GM18499 (cell line): ENCODE measurements around the gene ZNF385A.

ENCODE experiments used
- ATAC-seq: cut with Tn5 transposase; IDR thresholded peaks from one replicate; pipeline ENCODE4 v1.9.1; 2021; ENCODE audit warnings: moderate number of reproducible peaks; ENCODE audit not compliant: insufficient read depth, unreplicated experiment

The ZNF385A gene

GRCh38 chr12:54384591-54385041 lies at the start of gene ZNF385A:
TSS of gene ZNF385A (minus strand) at chr12:54384733. CDS start at chr12:54384514, 219 bp downstream.
- ATAC-seq, result no peak

- no peak for ATAC-seq
Observed at GRCh38 chr12:54432815-54433164, 48.3 kb upstream of the ZNF385A start.

DNA sequence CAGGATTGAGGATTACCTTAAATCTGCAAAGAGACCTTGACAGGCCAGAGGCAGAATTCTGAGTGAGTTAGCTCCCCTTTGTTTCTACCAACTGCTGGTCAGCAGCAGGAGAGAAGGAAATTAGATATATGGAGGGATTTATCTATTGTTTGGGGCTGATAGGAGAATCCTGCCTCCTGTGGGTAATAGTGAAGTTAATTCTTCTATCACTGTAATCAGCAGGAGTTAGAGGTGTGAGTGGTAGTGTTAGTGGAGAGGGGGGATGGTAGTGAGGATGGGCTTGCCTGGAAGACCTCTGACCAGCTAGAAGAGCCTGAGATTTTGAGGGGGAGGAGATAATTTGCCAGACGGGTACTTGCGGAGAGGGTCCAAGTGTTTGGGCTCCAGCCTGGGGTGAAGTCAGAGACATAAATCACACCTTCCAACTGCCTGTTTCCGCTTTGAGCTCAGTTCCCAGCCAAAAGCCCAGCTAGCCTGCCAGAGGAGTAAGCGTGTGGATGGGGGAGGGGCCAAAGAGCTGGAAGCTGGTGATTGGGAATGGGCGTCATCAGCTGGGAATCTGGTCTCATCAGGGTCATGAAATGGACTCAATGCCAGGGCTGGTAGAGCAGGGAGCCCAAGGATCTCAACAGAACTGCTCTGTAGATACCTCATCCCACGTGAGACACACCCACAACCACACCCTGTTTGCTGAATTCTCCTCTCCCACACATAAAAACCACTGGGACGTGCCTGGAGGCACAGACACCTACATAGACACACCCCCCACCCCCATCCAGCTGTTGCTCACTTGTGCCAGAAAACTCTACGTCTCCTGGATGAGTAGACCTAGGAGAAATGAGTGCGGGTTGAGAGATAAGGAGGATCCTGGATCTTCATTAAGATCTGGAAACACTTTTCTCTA lies 47.6 kb upstream of the ZNF385A start:
- ATAC-seq, result no peak

DNA sequence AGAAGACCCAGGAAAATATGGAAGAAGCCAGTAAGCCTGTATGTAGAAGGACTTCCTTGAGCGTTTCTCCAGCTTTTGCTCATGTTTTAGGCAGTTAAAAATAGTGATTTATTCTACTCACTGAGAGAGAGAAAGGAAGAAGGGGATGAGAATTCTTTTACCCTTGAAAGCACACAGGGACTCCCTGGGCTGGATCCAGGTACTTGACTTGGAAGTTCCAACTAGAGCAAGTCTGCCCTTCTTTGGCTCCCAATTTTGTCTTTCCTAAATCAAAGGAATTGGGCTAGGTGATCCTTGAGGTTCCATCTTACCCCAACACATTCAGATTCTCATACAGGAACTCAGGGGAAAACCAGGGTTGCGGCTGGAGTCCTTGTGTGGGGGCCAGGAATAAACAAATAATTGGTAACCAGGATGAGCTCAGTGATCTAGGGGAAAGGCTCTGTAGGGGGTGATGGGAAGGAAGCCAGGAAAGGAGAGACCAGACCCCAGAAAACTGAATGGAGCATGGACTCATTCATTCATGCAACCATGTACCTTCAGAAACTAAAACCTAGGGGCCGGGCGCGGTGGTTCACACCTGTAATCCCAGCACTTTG lies 46.0 kb upstream of the ZNF385A start:
- no peak for ATAC-seq

GRCh38 chr12:54429014-54429471 lies 44.5 kb upstream of the ZNF385A start:
- no peak for ATAC-seq

GRCh38 chr12:54428050-54429013 lies 43.8 kb upstream of the ZNF385A start:
- no peak for ATAC-seq

GRCh38 chr12:54427106-54427505 lies 42.6 kb upstream of the ZNF385A start:
- ATAC-seq, result no peak

DNA sequence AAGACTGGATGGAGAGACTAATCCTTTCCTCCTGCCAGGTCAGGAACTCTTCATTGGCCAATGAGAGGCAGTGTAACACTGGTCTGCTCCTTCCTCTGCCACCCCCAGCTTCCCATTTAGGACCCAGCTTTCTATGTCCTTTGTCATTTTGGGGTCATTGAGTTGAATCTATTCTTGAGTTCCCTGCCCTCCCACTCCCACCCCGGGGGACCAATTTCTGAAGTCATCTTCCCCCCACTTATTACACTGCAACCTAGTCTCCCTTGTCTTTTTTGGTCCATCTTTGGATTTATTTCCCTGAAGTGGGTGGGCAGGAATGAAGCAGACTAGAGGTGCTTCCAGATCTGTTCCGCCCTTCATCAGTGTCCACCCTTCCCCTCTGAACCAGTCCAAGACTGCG lies 42.2 kb upstream of the ZNF385A start:
- ATAC-seq, result no peak

GRCh38 chr12:54425702-54426101 lies 41.2 kb upstream of the ZNF385A start:
- ATAC-seq, result no peak

DNA sequence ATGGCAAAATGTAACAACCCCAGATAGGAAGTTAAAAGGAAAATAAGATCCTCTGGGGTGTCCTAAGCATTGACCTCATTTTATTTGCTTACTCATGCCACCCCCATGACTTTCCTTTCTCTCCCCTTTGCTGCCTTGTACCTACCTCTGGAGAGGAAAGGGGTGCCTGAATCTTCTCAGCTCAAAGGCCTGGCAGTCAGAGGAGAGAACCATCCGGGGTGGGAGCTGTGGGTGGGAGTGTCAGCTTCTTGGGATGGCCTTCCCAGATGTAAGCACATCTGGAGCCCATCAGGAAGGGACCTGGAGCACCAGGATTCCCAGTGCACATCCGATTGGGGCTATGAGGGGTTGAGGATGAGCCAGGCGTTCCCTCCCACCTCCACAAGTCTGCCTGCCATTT lies 39.7 kb upstream of the ZNF385A start:
- ATAC-seq, result no peak

GRCh38 chr12:54423816-54424150 lies 39.2 kb upstream of the ZNF385A start:
- ATAC-seq, result no peak

GRCh38 chr12:54421879-54422250 lies 37.3 kb upstream of the ZNF385A start:
- ATAC-seq, result no peak

DNA sequence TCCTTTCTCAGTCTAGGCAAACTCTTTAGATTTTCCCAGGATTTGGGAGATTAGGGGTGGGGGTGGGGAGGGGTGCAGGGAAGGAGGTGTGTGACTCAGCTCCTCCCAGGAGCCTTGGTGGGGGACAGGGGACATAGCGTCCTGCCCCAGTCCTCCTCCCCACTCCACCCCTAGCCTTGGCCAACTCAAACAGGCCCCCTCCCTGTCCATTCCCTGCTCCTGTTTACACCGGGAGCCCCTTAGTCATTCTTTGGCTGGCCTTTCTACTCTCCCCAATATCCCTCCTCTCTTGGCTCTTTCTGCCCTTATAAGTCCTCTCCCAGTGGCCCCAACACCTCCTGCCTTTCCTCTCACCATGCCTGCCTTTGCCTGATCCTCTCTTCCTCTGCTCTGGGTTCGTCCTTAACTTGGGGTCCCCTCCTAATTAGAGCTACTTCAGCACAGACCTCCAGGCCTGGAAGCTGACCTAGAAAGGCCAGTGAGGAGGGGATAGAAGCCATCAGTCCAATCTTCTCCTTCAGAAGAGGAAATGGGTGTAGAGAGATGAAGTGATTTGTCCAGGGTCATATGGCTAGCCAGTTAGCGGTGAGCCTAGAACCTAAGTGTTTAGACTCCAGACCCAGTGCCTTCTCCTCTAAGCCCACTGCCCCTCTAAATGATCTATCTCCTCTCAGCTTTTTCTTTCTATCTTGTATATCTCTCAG lies 36.8 kb upstream of the ZNF385A start:
- ATAC-seq, result no peak

GRCh38 chr12:54420766-54421144 lies 36.2 kb upstream of the ZNF385A start:
- no peak for ATAC-seq

DNA sequence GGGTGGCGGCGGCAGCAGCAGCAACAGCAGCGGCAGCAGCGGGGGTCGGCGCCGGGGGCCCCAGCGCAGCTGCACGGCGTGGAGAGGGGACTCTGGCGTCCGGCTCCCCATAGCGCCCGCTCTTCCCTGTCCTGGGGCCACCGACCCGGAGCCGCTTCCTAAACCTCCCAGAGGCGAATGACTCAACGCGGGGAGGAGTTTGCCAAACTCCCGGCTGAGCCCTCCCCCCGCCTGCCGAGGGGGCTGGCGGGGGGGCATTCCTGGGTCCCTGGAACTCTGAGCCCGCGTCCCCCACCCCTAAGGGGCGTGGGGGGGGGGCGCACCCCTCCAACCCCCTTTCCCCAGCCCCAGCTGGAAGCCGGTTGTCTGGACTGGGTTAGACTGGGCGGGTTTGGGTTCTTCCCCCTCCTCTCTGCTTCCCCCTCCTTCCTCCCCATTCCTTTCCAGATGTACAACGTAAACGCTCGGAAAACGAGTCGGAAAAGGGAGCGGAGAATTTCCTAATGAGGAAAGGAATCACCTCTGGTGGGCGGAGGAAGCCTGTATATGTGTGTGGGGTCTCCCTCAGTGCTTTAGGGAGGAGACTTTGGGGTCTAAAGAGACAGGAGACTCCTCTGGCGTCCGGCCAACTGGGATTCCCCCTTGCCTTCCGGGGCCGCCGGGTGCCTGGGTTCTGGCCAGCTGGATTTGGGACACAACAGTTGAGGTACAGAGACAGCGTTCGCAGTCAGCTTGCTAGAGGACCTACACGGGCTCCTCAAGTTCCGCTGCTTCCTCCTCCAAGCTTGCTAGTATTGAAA lies 34.8 kb upstream of the ZNF385A start, which contains the start of gene ITGA5:
TSS of gene ITGA5 (minus strand) at position 179 of the 800 bp plus-strand sequence. CDS start at position 111, 68 bp downstream.
- no peak for ATAC-seq

DNA sequence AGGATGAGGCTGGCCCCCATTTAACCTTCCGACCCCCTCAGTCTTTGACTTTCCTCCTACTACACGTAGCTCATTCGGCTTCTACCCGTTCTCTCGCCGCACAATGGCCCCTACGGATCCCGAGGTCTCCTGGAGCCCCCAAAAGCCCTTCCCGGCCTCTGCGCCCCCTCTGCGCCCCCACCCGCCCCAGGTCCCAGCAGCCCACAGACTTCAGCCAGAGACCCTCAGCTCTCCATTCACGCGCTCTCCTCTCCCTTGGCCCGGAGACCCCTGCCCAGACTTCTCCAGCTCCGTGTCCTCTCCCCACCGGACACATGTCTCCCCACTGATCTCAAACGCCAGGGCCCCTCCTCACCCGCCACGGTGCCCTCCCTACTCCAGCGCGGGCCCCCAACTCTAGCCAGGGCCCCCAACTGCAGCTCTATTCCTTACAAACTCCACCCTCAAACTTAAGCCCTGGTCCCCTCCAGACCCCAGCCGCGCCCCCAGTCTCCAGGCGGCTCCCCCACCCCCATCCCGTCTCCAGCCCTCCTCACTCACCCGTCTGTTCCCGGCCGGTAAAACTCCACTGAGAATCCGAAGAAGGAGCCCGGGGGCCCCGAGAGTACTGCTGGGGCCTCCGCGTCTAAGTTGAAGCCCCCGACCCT lies 34.0 kb upstream of the ZNF385A start:
- no peak for ATAC-seq

- ATAC-seq, result no peak
Observed at GRCh38 chr12:54417712-54418440, 33.3 kb upstream of the ZNF385A start.
